Midbrain (tissue), 1 donor: Measurements from ENCODE around the gene TM2D3.

Source experiments
- DNase-seq: peaks from one replicate; lab custom pipeline; 2025; lab: John Stamatoyannopoulos, UW

Gene TM2D3, protein sequence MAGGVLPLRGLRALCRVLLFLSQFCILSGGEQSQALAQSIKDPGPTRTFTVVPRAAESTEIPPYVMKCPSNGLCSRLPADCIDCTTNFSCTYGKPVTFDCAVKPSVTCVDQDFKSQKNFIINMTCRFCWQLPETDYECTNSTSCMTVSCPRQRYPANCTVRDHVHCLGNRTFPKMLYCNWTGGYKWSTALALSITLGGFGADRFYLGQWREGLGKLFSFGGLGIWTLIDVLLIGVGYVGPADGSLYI

DNA sequence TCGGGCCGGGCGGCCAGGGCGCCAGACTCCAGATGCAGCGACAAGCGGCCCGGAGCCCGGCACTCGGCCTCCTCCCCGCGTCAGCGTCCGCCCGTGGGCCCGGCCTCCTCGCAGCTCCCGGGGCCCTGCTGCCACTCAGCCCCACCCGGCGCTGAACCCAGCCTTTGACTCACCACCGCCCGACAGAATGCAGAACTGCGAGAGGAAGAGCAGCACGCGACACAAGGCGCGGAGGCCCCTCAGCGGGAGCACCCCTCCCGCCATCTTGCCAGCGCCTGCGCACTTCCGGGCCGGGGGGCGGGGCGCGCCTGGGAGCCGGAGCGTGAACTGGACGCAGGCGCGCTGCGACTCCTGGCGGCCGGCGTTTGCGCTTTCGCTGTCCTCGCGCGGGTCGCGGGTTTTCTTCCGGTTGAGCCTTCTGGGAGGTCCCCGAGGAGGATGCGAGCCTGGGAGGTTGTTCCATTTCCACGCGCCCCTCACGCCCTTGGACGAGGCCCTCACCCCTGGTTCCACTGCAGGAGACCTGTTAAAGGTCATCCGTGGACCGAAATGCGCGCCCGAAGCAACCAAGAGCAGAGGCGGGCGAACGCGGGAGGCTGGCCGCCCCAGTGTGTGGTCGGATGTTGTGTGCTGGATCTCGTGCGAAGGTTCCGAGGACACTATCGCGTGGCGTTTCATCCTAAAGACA is at the start of gene TM2D3:
TSS of gene TM2D3 (minus strand) at position 284 of the 688 bp plus-strand sequence. CDS start at position 264, 20 bp downstream.
- peak; percentile 92 for DNase-seq

DNA sequence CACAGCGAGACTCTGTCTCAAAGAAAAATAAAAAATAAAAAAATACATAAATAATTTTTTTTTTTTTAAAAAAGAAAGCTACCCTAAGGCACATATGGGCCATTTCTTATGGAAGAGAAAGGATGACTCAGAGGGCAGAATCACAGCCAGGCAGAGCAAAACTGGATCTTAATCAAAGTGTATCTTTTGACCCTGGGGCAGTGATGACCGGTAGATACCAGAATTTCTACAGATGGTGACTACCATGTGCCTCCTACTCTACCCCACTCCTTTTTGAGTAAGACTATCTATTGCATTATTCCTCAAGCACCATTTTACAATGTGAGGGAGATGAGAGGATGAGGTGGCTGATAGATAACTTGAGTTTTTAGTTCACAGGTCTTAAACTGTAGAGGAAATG is 46.1 kb upstream of the TM2D3 start:
- DNase-seq = no peak

DNA sequence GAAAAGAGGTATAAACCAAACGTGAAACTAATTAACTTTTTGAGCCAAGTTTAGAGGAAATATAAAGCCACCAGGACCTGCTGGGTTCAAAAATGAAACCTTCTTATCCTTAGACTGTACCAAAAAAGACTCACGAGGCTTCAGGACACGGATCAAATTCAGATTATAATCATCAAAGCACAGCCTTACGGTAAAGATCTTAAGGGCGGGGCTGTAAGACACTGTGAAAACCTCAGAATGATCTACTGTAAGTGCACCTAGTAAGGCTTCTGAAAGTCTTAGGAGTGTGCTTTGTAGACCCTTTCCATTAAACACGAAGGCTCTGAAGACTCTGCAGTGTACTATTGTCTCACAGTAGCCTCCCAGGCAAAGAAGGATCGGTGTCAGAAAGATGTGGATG is 45.3 kb upstream of the TM2D3 start:
- DNase-seq = no peak

DNA sequence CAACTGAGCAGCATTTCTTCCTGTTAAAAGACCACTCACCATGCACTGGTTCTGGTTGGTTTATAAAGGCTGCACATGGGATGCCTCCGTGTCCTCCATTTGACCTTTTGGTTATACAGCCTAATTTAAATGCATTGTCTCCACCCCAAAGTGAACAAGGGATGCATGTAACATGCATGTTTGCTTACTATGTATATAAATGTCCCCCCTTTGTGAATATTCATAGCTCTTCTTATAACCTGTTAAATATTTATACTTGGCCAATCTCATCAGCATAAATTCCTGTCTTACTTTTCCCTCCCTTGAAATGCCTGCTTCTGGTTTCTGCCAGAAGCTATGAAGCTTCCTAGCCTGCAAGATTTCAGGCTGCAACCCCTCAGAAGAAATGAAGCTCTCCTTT is 44.6 kb upstream of the TM2D3 start:
- DNase-seq = no peak

DNA sequence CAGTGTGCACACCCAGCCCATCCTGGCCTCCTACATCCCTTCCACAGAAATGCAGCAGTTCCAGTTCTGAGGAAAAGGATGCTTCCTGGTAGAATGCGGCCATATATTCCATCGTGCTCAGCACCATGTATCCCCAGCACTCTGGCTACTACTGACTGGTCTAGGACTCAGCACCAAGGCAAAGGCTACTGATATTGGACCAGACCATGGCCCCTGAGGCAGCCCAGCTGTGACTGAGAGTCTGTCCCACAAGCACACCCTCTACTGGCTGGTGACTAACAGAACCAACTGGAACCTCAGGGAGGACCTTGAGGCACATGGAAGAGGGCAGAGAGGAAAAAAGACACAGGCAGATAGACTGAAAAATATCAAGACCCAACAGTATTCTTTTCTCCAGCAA is 42.1 kb upstream of the TM2D3 start:
- DNase-seq = no peak

DNA sequence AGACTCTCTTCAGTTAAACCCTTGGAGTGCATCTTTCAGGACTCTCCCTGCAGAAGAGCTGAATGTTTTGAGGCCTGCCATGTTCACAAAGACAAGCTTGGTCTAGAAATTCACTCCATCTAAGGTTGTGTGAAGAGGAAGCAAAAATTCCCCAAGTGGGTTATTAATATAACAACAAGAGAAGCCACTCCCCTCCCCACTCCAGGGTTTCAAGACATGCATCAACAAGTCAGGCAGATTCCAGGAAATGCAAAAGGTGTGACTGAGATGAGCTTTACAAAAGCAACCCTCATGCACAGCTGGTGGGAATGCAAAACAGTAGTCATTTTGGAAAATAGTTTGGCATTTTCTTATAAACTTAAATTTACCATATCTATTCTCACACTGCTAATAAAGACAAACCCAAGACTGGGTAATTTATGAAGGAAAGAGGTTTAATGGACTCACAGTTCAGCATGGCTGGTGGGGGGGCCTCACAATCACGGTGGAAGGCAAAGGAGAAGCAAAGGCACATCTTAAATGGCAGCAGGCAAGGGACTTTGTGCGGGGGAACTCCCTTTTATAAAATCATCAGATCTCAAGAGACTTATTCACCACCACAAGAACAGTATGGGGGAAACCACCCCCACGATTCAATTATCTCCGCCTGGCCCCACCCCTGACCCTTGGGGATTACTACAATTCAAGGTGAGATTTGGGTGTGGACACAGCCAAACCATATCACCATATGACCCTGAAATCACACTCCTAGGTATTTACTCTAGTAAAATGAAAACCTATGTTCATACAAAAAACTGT is 40.8 kb upstream of the TM2D3 start:
- DNase-seq = no peak

GRCh38 chr15:101689901-101690300 is 37.7 kb upstream of the TM2D3 start:
- no peak for DNase-seq

DNA sequence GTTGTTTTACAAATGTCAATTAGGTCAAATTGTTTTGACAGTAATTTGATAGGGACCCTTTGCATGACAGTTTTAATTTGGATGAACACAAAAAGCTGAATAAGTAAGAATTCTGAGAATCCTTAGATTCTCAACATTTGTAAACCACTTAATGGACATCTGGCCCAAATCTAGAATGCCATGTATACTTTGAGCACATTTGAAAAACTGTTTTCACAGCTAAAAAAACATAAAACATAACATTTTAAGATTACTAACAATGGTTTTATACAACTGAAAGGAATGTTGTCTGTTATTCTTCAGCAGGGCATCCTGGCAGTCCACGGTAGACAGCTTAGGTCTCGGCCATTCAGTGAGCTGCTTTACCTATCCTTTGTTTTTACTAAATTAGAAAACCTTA is 34.5 kb upstream of the TM2D3 start:
- no peak for DNase-seq

GRCh38 chr15:101684877-101685276 is 32.7 kb upstream of the TM2D3 start:
- DNase-seq = no peak

- no peak for DNase-seq
Measured at GRCh38 chr15:101684384-101684783, 32.2 kb upstream of the TM2D3 start.

GRCh38 chr15:101679806-101680205 is 27.6 kb upstream of the TM2D3 start:
- no peak for DNase-seq

GRCh38 chr15:101676921-101677329 is 24.7 kb upstream of the TM2D3 start:
- no peak for DNase-seq

DNA sequence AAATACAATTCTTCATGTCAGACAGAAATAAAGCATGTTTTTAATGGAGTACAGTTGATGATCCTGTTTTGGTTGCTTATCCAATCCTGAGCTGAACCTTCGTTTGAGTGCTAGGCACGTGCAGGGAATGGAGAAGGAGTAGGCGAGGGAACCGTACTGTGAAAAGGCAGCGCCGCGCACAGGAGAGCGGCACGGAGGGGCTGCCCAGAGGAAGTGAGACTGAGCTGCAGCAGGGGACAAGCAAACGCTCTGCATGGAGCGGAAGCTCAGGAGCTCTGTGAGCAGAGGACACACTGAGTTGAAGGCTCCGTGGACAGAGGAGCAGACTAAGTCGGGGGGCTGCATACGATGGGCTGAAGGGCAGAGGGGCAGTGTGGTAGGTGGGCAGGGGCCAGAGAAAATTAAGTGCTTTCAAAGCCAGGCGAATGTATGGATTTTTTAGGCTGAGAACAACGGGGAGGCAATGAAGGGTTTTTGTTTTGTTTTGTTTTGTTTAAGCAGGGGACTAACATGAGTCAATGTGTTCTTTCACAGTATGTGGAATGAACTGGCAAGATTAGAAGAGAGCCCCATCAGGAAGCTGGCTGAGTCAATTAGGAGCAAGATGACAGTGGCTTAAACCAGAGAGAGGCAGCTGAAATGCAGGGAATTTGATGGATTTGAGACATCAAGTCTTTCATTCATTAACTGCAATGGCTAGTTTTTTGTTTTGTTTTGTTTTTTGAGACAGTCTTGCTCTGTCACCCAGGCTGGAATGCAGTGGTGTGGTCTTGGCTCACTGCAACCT is 23.8 kb upstream of the TM2D3 start:
- peak; percentile 19 for DNase-seq

DNA sequence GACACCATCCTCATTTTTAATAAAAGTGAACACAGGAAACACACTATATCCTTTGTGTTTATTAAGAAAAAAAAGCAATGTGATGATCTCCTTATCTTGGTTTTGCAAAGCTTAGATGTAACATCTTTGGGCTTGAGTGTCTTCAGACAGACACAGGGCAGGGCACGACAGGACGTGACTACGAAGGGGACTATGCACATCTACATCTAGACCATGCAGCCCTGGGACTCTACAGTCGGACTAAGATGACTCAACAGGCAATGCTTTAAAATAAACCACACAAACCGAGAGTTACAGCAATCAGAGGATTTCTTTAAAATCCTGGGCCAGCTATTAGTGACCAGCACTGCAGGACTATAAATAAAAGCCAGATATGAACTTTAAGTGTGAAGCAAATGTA is 22.8 kb upstream of the TM2D3 start:
- no peak for DNase-seq

GRCh38 chr15:101672298-101672697 is 20.1 kb upstream of the TM2D3 start:
- DNase-seq = no peak

DNA sequence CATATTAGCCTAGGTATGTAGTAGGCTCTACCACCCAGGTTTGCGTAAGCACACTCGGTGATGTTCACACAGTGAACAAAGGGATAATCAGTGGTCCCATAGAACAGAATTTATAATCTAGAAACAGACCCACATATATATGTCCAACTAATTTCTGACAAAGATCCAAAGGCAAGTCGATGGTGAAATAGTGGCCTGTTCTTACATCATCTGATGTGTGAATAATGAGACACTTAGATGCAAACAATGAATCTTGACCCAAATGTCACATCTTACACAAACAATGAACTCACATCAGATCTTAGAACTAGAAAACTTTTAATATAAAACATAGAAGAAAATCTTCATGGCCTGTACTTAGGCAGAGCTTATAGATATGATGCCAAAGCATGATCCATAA is 17.6 kb upstream of the TM2D3 start:
- DNase-seq = no peak

DNA sequence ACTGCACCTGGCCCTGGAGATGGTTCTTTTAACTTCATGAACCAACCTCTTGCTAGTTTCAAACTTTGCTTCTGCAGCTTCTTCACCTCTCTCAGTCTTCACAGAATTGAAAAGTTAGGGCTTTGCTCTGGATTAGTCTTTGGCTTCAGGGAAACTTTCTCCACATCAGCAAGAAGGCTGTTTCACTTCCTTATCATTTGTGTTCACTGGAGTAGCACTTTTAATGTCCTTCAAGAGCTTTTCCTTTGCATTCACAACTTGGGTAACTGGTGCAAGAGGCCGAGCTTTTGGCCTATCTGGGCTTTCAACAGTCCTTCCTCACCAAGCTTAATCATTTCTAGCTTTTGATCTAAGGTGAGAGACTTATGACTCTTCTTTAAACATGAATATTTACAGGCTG is 15.7 kb upstream of the TM2D3 start:
- DNase-seq = no peak

DNA sequence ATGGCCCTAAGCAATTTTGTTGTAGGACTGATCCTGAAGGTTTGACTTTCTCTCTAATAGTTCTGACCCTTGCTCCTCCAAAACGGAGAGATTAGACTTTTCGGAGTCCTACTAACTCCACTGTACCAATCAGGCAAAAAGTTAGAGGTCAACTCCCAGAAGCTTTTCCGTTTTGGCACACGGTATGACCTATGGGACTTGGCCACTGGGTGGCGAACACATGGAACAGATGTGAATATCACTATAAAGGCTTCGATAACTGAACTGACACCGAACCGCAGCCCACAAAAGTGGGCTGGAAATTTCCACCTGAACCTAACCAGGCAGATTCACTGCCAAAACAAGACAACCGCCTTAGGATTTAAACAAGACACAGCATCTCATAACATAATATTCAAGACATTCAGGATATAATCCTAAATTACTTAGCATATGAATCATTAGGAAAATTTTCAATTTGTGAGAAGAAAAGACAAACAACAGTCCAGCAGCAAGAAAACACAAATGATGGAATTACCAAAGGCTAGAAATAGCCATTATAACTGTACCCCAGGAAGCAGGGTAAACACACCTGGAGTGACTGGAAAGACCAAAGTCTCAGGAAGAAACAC is 12.2 kb upstream of the TM2D3 start:
- DNase-seq = no peak

DNA sequence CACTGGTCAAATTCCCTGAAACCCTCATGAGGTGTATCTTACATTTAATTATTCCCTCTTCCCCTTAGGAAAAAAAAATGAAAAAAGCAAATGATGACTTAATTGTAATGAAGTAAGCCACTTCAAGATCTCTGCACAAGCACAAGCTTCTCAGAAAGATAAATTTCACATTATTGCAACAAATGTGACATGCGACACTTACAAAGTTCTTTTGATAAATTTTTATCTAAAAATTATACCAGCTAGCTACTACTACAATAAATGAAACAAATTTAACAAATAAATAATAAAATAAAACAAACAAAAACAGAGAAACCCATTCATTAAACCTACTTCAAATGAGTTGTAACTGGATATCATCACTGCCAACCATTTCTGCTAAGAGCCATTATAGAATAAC is 10.0 kb upstream of the TM2D3 start:
- no peak for DNase-seq

GRCh38 chr15:101660005-101660404 is 7.8 kb upstream of the TM2D3 start:
- no peak for DNase-seq

DNA sequence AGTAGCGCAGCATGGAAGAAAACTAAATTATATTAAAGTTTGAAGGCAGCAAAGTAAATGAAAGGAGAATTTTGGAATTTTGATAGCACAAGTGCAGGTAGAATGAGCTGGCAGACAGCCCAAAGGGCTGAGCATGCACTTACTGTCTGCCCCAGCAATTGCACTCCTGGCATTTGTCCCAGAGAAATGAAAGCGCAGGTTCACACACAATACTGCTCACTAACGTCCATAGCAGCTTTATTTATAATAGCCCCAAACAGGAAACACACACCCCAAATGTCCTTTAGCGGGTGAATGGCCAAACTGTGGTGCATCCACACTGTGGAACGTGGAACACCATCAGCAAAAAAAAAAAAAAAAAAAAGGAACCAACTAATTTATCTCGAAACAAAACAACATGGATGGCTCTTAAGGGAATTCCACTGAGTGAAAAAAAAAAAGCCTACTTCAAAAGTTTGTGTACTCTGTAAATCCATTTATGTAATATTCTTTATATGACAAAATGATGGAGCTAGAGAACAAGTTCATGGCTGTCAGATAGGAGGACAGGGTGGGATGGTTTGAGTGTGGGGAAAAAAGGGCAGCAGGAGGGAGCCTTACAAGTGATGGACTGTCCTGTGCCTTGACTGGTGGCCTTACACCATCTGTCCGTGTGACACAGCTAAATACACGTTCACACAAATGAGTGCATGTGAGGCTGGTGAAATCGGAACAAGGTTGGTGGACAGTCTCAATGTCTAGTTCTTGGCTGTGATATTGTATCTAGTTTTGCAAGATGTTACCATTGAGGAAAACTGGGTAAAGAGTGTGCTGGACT is 6.0 kb upstream of the TM2D3 start:
- no peak for DNase-seq
